Activated CD4-positive, alpha-beta memory T cell treated with anti-CD3 and anti-CD28 coated beads for 36 hours (primary cell): Measurements from ENCODE around the gene KRTAP2-2. TPM values are rescaled to one million over a fixed set of nuclear protein-coding genes. Genes with fewer than 3 reads are reported as not detected.
"Not testable (repeated sequence)": the region's sequence is repeated elsewhere in the genome, so short reads cannot be mapped to it uniquely, and the experiment has no call there.

Experiments
- CTCF ChIA-PET: fragments of 350-600 bp; sonication (Branson Sonifier 250); formaldehyde crosslinking; loops from one replicate; lab custom pipeline; 2021; ENCODE audit warnings: antibody characterized with exemption, inconsistent platforms; lab: Charles Lee
- POLR2A ChIA-PET: fragments of 350-600 bp; sonication (Branson Sonifier 250); formaldehyde crosslinking; loops from one replicate; lab custom pipeline; 2021; ENCODE audit warnings: antibody characterized with exemption; lab: Charles Lee
- DNase-seq: peaks from one replicate; pipeline ENCODE4 v3.0.0-alpha.2; 2020
- H3K27ac Mint-ChIP-seq: one replicate; pipeline ENCODE4 v1.8.0; 2021; ENCODE audit warnings: mixed read lengths
- H3K27me3 Mint-ChIP-seq: one replicate; pipeline ENCODE4 v1.8.0; 2021; ENCODE audit warnings: mixed read lengths
- H3K36me3 Mint-ChIP-seq: one replicate; pipeline ENCODE4 v1.8.0; 2021; ENCODE audit warnings: mixed read lengths
- H3K4me1 Mint-ChIP-seq: one replicate; pipeline ENCODE4 v1.8.0; 2021; ENCODE audit warnings: low read depth, mixed read lengths
- H3K4me3 Mint-ChIP-seq: one replicate; pipeline ENCODE4 v1.8.0; 2021; ENCODE audit warnings: mild to moderate bottlenecking, mixed read lengths
- H3K9me3 Mint-ChIP-seq: one replicate; pipeline ENCODE4 v1.8.0; 2021; ENCODE audit warnings: mixed read lengths
- intact Hi-C: fragments of 100-400 bp; cut with micrococcal nuclease; formaldehyde crosslinking; loops from one replicate; pipeline ENCODE4 v1.15.1; 2023
- total RNA-seq, 2 experiments: library from RNA; stranded (reverse); gene quantifications; one replicate each; pipeline ENCODE4 v1.2.3, GENCODE V29; 2021

KRTAP2-2 gene
- total RNA-seq, 2 experiments from 2014 or later, result not detected

DNA sequence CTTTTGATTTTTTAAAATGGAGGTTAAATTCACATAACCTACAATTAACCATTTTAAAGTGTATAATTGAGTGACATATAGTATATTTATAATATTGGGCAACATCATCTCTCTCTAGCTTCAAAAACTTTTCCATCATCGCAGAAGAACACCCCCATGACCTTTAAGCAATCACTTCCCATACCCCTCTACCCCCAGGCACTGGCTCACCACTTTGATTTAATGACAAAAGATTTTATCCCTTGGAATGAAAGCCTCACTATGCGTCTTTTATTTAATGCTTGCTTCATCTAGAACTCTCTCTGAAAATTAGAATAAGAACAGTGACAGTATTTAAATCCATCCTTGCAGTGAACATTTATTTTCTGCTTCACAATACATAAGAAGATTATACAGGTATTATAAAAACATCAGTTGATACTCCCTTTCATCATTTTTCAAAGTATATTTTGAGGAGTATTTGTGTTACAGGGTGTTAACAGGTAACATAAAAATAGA, 17.1 kb downstream of the KRTAP2-2 start:
- intact Hi-C loops, result no loop called here
- Mint-ChIP-seq H3K27ac (no peak overlapping the region), H3K27me3 (peaks cover 10% of the 10 kb centered on the region), H3K9me3 (no peaks in the 10 kb centered on the region), H3K4me1 (no peaks in the 10 kb centered on the region), H3K4me3 (no peak overlapping the region), H3K36me3 (no peaks in the 10 kb centered on the region)
- ChIA-PET POLR2A (no interaction called here), CTCF (no interaction called here)
- DNase-seq, result no peak

- H3K4me3 Mint-ChIP-seq, H3K36me3 Mint-ChIP-seq: not testable (repeated sequence)
Observed at GRCh38 chr17:41034346-41034935, 20.6 kb downstream of the KRTAP2-2 start, which contains the start of gene KRTAP1-3. Gene KRTAP1-3, minus strand, starts transcription at chr17:41034874. Its CDS starts 53 bp downstream, at chr17:41034821.

DNA sequence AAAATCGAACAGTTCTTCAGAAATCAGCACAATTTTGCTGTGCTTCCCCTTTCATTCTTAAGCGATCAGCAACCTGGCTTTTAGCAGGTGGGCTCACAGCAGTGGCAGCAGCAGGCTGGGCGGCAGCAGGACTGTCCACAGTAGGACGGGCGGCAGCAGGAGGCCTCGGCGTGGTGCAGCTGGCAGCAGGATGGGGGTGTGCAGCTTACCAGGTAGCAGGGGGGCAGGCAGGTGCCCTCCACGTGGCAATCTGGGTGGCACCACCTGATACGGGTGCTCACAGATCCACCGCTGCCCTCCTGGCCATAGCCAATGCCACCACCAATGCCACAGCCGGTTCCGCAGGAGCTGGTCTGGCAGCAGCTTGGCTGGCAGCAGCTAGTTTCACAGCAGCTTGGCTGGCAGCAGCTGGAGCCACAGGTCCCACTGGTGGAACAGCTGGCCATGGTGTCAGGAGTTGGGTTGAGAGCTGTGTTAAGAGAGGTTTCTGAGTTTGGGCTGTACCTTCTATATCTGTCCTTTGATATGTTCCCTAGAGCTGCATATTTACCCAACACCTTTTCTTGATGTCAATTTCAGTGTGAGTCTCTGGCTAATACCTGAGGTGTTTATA, 25.3 kb downstream of the KRTAP2-2 start, which contains the start of gene KRTAP1-4:
Gene KRTAP1-4 (minus strand): TSS at position 563 of the 613 bp plus-strand sequence. CDS start 117 bp downstream, at position 446.
- no peak for DNase-seq
- Mint-ChIP-seq H3K27me3 (peaks cover 19% of the 10 kb centered on the region), H3K27ac (no peak within 1 kb of the TSS), H3K4me3 (no peak within 1 kb of the TSS), H3K9me3 (no peaks in the 10 kb centered on the region), H3K4me1 (no peaks in the 10 kb centered on the region), H3K36me3 (no peaks in the 10 kb centered on the region)
- intact Hi-C loops, result no loop called here
- POLR2A ChIA-PET, result interaction anchor here (0.6 kb wide), 1 partner anchor 95 kb away, joined by 3 read pairs; no protein-coding TSS in a partner anchor
- CTCF ChIA-PET, result no interaction called here

More at GRCh38 chr17:41034346-41034935, 20.6 kb downstream of the KRTAP2-2 start, which contains the start of gene KRTAP1-3:
- H3K27me3 Mint-ChIP-seq, H3K9me3 Mint-ChIP-seq, H3K27ac Mint-ChIP-seq, POLR2A ChIA-PET, intact Hi-C loops, CTCF ChIA-PET, H3K4me1 Mint-ChIP-seq, DNase-seq: not testable (repeated sequence)

GRCh38 chr17:41026715-41027471, 28.1 kb downstream of the KRTAP2-2 start, which contains the start of gene KRTAP1-5:
Gene KRTAP1-5, minus strand, starts transcription at chr17:41027208. Its CDS starts 53 bp downstream, at chr17:41027155.
- POLR2A ChIA-PET, result no interaction called here
- Mint-ChIP-seq H3K4me1 (no peaks in the 10 kb centered on the region), H3K9me3 (no peaks in the 10 kb centered on the region), H3K36me3 (no peaks in the 10 kb centered on the region), H3K27me3 (peaks cover 19% of the 10 kb centered on the region), H3K27ac (no peak within 1 kb of the TSS), H3K4me3 (no peak within 1 kb of the TSS)
- intact Hi-C loops, result no loop called here
- no peak for DNase-seq
- CTCF ChIA-PET, result no interaction called here

DNA sequence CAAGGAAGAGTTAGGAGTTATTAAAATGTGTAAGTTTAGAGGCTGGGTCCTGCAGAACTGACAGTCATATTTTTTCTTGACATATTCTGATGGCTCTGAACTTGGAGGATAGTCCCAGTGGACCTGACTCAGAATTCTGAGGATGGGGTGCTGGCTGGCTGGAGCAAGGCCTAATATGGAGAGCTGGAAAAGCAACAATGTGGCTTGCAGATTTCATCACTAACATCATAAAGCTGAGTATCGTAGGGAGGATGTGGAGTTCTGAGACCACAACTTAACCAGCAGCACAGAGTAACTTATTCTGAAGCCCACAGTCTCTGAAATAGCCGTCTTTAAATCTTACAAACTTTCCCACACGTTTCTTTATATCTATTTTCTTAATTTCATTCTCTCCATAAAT, 30.3 kb downstream of the KRTAP2-2 start:
- H3K4me1 Mint-ChIP-seq, result no peaks in the 10 kb centered on the region
- H3K27me3 Mint-ChIP-seq, result peaks cover 21% of the 10 kb centered on the region
- ChIA-PET CTCF (no interaction called here), POLR2A (no interaction called here)
- no peak overlapping the region for H3K27ac Mint-ChIP-seq
- H3K9me3 Mint-ChIP-seq, result no peaks in the 10 kb centered on the region
- no peak overlapping the region for H3K4me3 Mint-ChIP-seq
- no peak for DNase-seq
- no peaks in the 10 kb centered on the region for H3K36me3 Mint-ChIP-seq
- intact Hi-C loops, result no loop called here

DNA sequence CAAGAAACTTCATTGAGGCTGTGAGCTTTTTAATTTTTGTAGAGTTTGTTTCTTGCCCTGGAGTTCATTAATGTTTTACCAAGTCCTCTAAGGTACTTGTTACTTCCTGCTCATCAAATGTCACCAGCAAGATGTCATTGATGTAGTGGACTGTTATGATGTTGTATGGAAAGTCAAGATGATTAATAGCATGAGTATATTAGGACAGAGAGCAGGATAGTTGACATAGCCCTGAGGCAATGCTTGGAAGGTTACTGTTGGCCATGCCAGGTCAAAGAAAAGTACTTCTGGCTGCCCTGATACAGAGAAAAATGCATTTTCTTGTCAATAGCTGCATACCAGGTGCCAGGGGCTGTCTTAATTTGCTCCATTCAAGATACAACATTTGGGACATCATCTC, 34.7 kb downstream of the KRTAP2-2 start:
- POLR2A ChIA-PET, result no interaction called here
- H3K27me3 Mint-ChIP-seq, result peaks cover 5% of the 10 kb centered on the region

DNA sequence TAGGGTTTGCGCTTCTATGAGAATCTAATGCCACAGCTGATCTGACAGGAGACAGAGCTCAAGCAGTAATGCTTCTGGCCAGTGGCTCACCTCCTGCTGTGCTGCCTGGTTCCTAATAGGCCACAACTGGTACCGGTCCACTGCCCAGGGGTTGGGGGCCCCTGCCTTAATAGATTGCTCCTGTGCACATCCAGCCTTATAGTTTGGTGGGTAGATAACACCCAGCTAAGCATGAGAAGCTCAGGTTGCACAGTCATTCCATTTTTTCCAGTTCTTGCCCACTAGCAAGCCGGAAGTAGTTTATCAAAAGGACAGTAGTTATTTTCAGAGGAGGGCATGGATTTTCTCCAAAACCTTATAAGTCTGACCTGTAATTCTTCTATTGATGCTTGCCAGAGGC, 35.6 kb downstream of the KRTAP2-2 start:
- intact Hi-C loops, result no loop called here
- H3K27ac Mint-ChIP-seq, result no peak overlapping the region
- no peaks in the 10 kb centered on the region for H3K4me1 Mint-ChIP-seq
- ChIA-PET POLR2A (no interaction called here), CTCF (no interaction called here)
- H3K27me3 Mint-ChIP-seq, result peaks cover 5% of the 10 kb centered on the region
- H3K9me3 Mint-ChIP-seq, result no peaks in the 10 kb centered on the region
- no peak overlapping the region for H3K4me3 Mint-ChIP-seq
- DNase-seq, result no peak
- H3K36me3 Mint-ChIP-seq, result no peaks in the 10 kb centered on the region

More for the DNA sequence above, 34.7 kb downstream of the KRTAP2-2 start:
- CTCF ChIA-PET, result interaction anchor here (0.5 kb wide), 1 partner anchor 146 kb away, joined by 3 read pairs; no protein-coding TSS in a partner anchor
- no peak overlapping the region for H3K4me3 Mint-ChIP-seq
- no peak for DNase-seq
- intact Hi-C loops, result no loop called here
- no peaks in the 10 kb centered on the region for H3K4me1 Mint-ChIP-seq
- H3K9me3 Mint-ChIP-seq, result no peaks in the 10 kb centered on the region
- no peaks in the 10 kb centered on the region for H3K36me3 Mint-ChIP-seq
- H3K27ac Mint-ChIP-seq, result no peak overlapping the region

DNA sequence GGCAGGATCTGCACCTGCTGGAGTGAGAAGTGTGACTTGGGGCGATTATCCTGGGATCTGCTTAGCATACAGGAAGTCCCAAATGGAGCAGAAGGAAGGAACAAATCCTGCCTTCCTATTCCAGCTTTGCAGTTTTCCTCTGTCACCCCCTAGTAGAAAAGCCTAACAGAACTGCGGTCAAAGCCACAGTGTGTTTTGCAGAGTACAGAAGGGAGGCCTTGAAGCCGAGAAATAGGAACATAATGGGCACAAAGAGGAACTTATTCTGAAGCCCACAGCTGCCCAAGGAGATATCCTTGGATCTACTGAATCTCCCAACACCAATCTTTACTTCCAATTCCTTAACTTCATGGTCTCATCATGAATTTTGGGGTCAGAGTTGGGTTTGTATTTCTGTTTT, 36.5 kb downstream of the KRTAP2-2 start:
- no peak for DNase-seq
- Mint-ChIP-seq H3K27me3 (peaks cover 5% of the 10 kb centered on the region), H3K4me3 (no peak overlapping the region), H3K4me1 (no peaks in the 10 kb centered on the region), H3K36me3 (no peaks in the 10 kb centered on the region), H3K27ac (no peak overlapping the region), H3K9me3 (no peaks in the 10 kb centered on the region)
- POLR2A ChIA-PET, result no interaction called here
- CTCF ChIA-PET, result no interaction called here
- intact Hi-C loops, result no loop called here

DNA sequence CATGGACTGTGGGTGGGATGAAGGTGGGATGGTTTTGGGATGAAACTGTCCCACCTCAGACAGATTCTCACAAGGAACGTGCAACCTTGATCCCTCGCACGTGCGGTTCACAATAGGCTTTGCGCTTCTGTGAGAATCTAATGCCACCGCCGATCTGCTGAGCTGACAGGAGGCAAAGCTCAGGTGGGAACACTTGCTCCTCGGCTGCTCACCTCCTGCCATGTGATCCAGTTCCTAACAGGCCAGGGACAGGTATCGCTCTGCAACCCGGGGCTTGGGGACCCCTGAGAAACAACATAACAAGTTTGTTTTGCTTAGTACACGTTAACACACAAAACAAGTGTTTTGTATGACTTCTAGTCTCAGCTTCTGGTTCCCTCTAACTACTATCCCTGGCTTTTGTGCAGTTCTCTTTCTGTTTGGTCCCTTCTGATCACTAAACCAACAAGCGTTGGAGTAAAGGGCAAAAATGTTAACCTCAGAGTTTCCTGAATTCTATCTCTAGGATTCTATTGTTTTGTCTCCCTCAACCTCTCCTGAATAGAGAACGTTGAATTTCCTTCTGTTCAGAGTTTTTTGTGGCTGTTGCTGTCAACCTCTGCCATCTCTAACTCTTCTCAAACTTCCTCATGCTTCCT, 38.3 kb downstream of the KRTAP2-2 start:
- ChIA-PET CTCF (no interaction called here), POLR2A (no interaction called here)
- H3K36me3 Mint-ChIP-seq, result no peaks in the 10 kb centered on the region
- no peaks in the 10 kb centered on the region for H3K4me1 Mint-ChIP-seq
- H3K4me3 Mint-ChIP-seq, result no peak overlapping the region
- intact Hi-C loops, result no loop called here
- H3K9me3 Mint-ChIP-seq, result no peaks in the 10 kb centered on the region
- H3K27me3 Mint-ChIP-seq, result peaks cover 5% of the 10 kb centered on the region
- H3K27ac Mint-ChIP-seq, result no peak overlapping the region
- no peak for DNase-seq

DNA sequence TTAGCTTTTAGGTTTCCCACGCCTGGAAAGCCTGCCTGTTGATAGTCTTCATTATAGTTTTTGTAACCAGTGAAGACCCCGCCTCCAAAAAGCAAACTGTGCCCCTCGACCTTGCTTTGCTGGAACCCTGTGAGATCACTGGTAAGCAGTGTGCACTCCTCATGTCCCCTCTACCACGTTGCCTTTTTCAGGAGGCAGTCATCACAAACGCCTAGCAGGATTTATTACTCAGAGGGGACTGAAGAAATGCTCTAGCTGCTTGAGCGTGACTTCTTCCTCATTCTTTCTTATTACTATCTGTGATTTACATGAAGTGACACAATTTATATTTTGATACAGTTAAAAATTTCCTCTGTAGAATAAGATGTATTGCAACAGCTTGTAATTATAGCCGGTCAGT, 39.6 kb downstream of the KRTAP2-2 start:
- ChIA-PET POLR2A (no interaction called here), CTCF (no interaction called here)
- no peaks in the 10 kb centered on the region for H3K36me3 Mint-ChIP-seq
- no peaks in the 10 kb centered on the region for H3K9me3 Mint-ChIP-seq
- no peak overlapping the region for H3K4me3 Mint-ChIP-seq
- no peak for DNase-seq
- H3K27me3 Mint-ChIP-seq, result no peaks in the 10 kb centered on the region
- intact Hi-C loops, result no loop called here
- no peaks in the 10 kb centered on the region for H3K4me1 Mint-ChIP-seq
- no peak overlapping the region for H3K27ac Mint-ChIP-seq

GRCh38 chr17:41013606-41014005, 41.4 kb downstream of the KRTAP2-2 start:
- intact Hi-C loops, result no loop called here
- no peak for DNase-seq
- Mint-ChIP-seq H3K27ac (no peak overlapping the region), H3K36me3 (no peaks in the 10 kb centered on the region), H3K27me3 (no peaks in the 10 kb centered on the region), H3K9me3 (no peaks in the 10 kb centered on the region), H3K4me1 (no peaks in the 10 kb centered on the region), H3K4me3 (no peak overlapping the region)
- POLR2A ChIA-PET, result no interaction called here
- CTCF ChIA-PET, result no interaction called here

DNA sequence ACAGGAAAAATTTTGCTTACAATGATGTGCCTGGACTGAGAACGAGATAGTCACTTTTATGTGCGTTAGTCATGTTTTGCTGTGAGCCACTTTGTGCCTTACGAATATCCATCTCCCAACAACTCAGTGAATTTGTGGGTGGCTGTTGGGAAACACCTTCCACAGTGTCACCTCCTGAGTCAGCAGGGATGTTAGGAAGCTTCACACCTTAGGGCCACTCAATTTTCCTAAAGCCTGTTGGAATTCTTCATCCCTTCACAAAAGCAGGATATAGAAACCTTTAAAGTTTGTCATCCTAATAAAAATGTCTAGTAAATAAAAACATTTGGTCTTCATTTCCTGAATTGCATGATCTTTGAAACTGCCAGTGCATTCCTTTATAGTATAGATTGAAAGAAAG, 41.8 kb downstream of the KRTAP2-2 start:
- no peak for DNase-seq
- Mint-ChIP-seq H3K4me1 (no peaks in the 10 kb centered on the region), H3K4me3 (no peak overlapping the region), H3K27me3 (no peaks in the 10 kb centered on the region), H3K27ac (no peak overlapping the region), H3K9me3 (no peaks in the 10 kb centered on the region), H3K36me3 (no peaks in the 10 kb centered on the region)
- ChIA-PET POLR2A (no interaction called here), CTCF (no interaction called here)
- intact Hi-C loops, result no loop called here
